Adrenal gland (tissue), 5 donors: ENCODE results near the gene IZUMO1R.

Experiments
- POLR2A ChIP-seq, 2 donors: fragments of 450-650 bp; IDR thresholded peaks; one replicate each; pipeline ENCODE4 v1.6.1; 2017; ENCODE audit warnings: antibody characterized with exemption in 2 of 2, mild to moderate bottlenecking in 2 of 2, moderate library complexity in 1 of 2
- TF ChIP-seq, protein P1 (sequence below), 6 experiments: fragments of 450-650 bp in 4 of 6; fragments of 200-600 bp in 2 of 6; sonication (generic) in 1 of 6; IDR thresholded peaks; 1 replicate in 5 of 6; 2 replicates in 1 of 6; pipeline versions ENCODE4 v1.5.1 to v1.8.0; 2016 to 2021; ENCODE audit warnings: antibody characterized with exemption in 6 of 6, mild to moderate bottlenecking in 2 of 6, moderate library complexity in 1 of 6
- donor health status: DM: no; HTN: no; CAD: no.

DNA sequence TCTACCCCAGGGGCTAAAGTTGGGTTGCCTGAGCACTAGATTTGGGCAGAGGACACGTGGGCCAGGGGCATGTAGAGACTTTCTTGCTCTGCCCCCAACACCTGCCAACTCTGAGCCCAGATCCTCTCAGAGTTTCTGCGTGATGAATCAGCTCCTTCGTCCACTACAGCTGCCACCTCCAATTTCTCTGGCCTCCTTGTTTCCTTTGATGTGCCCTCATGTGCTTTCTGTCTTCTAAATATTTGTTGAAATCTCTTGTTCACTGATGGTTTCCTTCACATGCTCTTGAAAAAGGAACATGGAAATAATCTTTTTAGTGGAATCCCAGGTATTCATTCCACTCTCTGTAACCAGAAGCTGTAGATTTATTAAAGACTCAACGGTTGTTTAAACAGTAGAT, 8.0 kb downstream of the IZUMO1R start:
- TF ChIP-seq, protein P1, sequence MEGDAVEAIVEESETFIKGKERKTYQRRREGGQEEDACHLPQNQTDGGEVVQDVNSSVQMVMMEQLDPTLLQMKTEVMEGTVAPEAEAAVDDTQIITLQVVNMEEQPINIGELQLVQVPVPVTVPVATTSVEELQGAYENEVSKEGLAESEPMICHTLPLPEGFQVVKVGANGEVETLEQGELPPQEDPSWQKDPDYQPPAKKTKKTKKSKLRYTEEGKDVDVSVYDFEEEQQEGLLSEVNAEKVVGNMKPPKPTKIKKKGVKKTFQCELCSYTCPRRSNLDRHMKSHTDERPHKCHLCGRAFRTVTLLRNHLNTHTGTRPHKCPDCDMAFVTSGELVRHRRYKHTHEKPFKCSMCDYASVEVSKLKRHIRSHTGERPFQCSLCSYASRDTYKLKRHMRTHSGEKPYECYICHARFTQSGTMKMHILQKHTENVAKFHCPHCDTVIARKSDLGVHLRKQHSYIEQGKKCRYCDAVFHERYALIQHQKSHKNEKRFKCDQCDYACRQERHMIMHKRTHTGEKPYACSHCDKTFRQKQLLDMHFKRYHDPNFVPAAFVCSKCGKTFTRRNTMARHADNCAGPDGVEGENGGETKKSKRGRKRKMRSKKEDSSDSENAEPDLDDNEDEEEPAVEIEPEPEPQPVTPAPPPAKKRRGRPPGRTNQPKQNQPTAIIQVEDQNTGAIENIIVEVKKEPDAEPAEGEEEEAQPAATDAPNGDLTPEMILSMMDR (IDR thresholded peaks at IDR 0.05) = no peak
- TF ChIP-seq POLR2A (IDR thresholded peaks at IDR 0.05) = no peak
